Liver (tissue), 9 donors: Measurements from ENCODE around the gene NPR2. TPM values are rescaled to one million over a fixed set of nuclear protein-coding genes. Genes with fewer than 3 reads are reported as not detected.

Experiments
- DNase-seq: peaks from one replicate; pipeline ENCODE4 v3.0.0-alpha.2; 2017; ENCODE audit warnings: low spot score
- H3K27ac ChIP-seq, 2 donors: one replicate each; pipeline ENCODE4 v1.7.0; 2013; ENCODE audit warnings: inconsistent platforms in 2 of 2, low read length in 2 of 2, control low read depth in 1 of 2, low read depth in 1 of 2, mild to moderate bottlenecking in 1 of 2
- H3K27me3 ChIP-seq, 4 donors: one replicate each; pipeline versions ENCODE4 v1.6.1 to v1.7.0; 2013; ENCODE audit warnings: low read length in 3 of 4, inconsistent platforms in 1 of 4, mild to moderate bottlenecking in 1 of 4, moderate library complexity in 1 of 4; ENCODE audit not compliant: control insufficient read depth in 4 of 4, insufficient read depth in 4 of 4
- H3K36me3 ChIP-seq, 4 donors: one replicate each; pipeline versions ENCODE4 v1.6.1 to v1.7.0; 2013; ENCODE audit warnings: low read length in 3 of 4, mild to moderate bottlenecking in 3 of 4, low read depth in 1 of 4, moderate library complexity in 1 of 4; ENCODE audit not compliant: control insufficient read depth in 4 of 4, insufficient read depth in 3 of 4
- H3K4me1 ChIP-seq, 4 donors: one replicate each; pipeline versions ENCODE4 v1.6.1 to v1.7.0; 2013; ENCODE audit warnings: low read length in 3 of 4, mild to moderate bottlenecking in 3 of 4, moderate library complexity in 1 of 4; ENCODE audit not compliant: control insufficient read depth in 4 of 4, insufficient read depth in 4 of 4
- H3K4me3 ChIP-seq, 3 donors: one replicate each; pipeline versions ENCODE4 v1.6.1 to v1.7.0; 2013; ENCODE audit warnings: low read length in 3 of 3, control low read depth in 1 of 3, low read depth in 1 of 3, mild to moderate bottlenecking in 1 of 3
- H3K9ac ChIP-seq, 2 donors: one replicate each; pipeline ENCODE4 v1.7.0; 2013; ENCODE audit warnings: low read length in 2 of 2, mild to moderate bottlenecking in 2 of 2, moderate library complexity in 2 of 2, control low read depth in 1 of 2, low read depth in 1 of 2
- H3K9me3 ChIP-seq, 4 donors: one replicate each; pipeline versions ENCODE4 v1.6.1 to v1.7.0; 2013; ENCODE audit warnings: low read length in 3 of 4; ENCODE audit not compliant: control insufficient read depth in 4 of 4
- CTCF ChIP-seq: fragments of 150-350 bp; IDR thresholded peaks from 2 replicates; pipeline ENCODE4 v1.5.1; 2017; ENCODE audit warnings: improper control_type of control experiment, low read depth, low read length; ENCODE audit not compliant: missing input control
- EGR1 ChIP-seq, 2 donors: IDR thresholded peaks; 2 replicates each; pipeline ENCODE4 v1.6.1; 2016 to 2018; ENCODE audit warnings: antibody characterized with exemption in 2 of 2, low read depth in 2 of 2
- FOXA1 ChIP-seq: IDR thresholded peaks from 2 replicates; pipeline ENCODE4 v1.6.1; 2016; ENCODE audit warnings: antibody characterized with exemption
- FOXA2 ChIP-seq: IDR thresholded peaks from 2 replicates; pipeline ENCODE4 v1.6.1; 2016; ENCODE audit warnings: antibody characterized with exemption
- GABPA ChIP-seq, 2 donors: IDR thresholded peaks in 1 of 2; conservative IDR thresholded peaks in 1 of 2; 2 replicates each; pipeline ENCODE4 v1.6.1; 2016; ENCODE audit warnings: antibody characterized with exemption in 2 of 2, mild to moderate bottlenecking in 1 of 2, moderate library complexity in 1 of 2
- HNF4A ChIP-seq, 2 donors: conservative IDR thresholded peaks; 2 replicates each; pipeline ENCODE4 v1.6.1; 2016; ENCODE audit warnings: antibody characterized with exemption in 2 of 2, mild to moderate bottlenecking in 2 of 2
- HNF4G ChIP-seq: IDR thresholded peaks from 2 replicates; pipeline ENCODE4 v1.6.1; 2016; ENCODE audit warnings: antibody characterized with exemption
- JUND ChIP-seq, 2 donors: IDR thresholded peaks; 2 replicates each; pipeline ENCODE4 v1.6.1; 2016; ENCODE audit warnings: antibody characterized with exemption in 2 of 2
- MAX ChIP-seq: IDR thresholded peaks from 2 replicates; pipeline ENCODE4 v1.6.1; 2016; ENCODE audit warnings: antibody characterized with exemption
- NR2F2 ChIP-seq: IDR thresholded peaks from 2 replicates; pipeline ENCODE4 v1.6.1; 2016; ENCODE audit warnings: antibody characterized with exemption
- RAD21 ChIP-seq, 2 donors: IDR thresholded peaks; 2 replicates each; pipeline ENCODE4 v1.6.1; 2016; ENCODE audit warnings: antibody characterized with exemption in 2 of 2, mild to moderate bottlenecking in 2 of 2
- RXRA ChIP-seq, 2 donors: IDR thresholded peaks; 2 replicates each; pipeline ENCODE4 v1.6.1; 2017 to 2018; ENCODE audit warnings: antibody characterized with exemption in 2 of 2, mild to moderate bottlenecking in 1 of 2
- SP1 ChIP-seq: IDR thresholded peaks from 2 replicates; pipeline ENCODE4 v1.6.1; 2018; ENCODE audit warnings: antibody characterized with exemption, mild to moderate bottlenecking
- TAF1 ChIP-seq: conservative IDR thresholded peaks from 2 replicates; pipeline ENCODE4 v1.6.1; 2016; ENCODE audit warnings: antibody characterized with exemption, mild to moderate bottlenecking
- YY1 ChIP-seq: IDR thresholded peaks from 2 replicates; pipeline ENCODE4 v1.6.1; 2016; ENCODE audit warnings: antibody characterized with exemption, mild to moderate bottlenecking
- WGBS: extraction: QIAGEN DNeasy Blood & Tissue Kit; methylation state at CpG from one replicate; pipeline ENCODE4 v1.1.7; 2013; 5-methylcytosine and 5-hydroxymethylcytosine counted together
- polyA plus RNA-seq, 2 donors: library from polyadenylated mRNA; stranded (reverse) in 1 of 2; unstranded in 1 of 2; fragments of 200-250 nt in 1 of 2; fragments of >200 nt in 1 of 2; fragmentation: Nextera tagmentation in 1 of 2; extraction: Ambion mirVana in 1 of 2; gene quantifications; one replicate each; pipeline versions ENCODE4 v1.2.1 to v1.2.3, GENCODE V29; 2013 to 2015
- total RNA-seq, 2 donors: library from RNA; depleted of rRNA; stranded (reverse); fragments of >200 nt; gene quantifications; one replicate each; pipeline ENCODE4 v1.2.3, GENCODE V29; 2014
- TF ChIP-seq, protein P1 (sequence below): IDR thresholded peaks from 2 replicates; pipeline ENCODE4 v1.6.1; 2016; ENCODE audit warnings: antibody characterized with exemption
- TF ChIP-seq, protein P2 (sequence below): IDR thresholded peaks from 2 replicates; pipeline ENCODE4 v1.6.1; 2016; ENCODE audit warnings: antibody characterized with exemption
- TF ChIP-seq, protein P3 (sequence below): IDR thresholded peaks from 2 replicates; pipeline ENCODE4 v1.6.1; 2016; ENCODE audit warnings: antibody characterized with exemption, mild to moderate bottlenecking
- donor health status: healthy.
- donor health status: healthy.
- donor health status: healthy.
- donor health status: healthy.
- donor health status: healthy.

NPR2 gene
- total and polyA plus RNA-seq, 4 donors = 8.6 to 17.1 (median 11.2) TPM

DNA sequence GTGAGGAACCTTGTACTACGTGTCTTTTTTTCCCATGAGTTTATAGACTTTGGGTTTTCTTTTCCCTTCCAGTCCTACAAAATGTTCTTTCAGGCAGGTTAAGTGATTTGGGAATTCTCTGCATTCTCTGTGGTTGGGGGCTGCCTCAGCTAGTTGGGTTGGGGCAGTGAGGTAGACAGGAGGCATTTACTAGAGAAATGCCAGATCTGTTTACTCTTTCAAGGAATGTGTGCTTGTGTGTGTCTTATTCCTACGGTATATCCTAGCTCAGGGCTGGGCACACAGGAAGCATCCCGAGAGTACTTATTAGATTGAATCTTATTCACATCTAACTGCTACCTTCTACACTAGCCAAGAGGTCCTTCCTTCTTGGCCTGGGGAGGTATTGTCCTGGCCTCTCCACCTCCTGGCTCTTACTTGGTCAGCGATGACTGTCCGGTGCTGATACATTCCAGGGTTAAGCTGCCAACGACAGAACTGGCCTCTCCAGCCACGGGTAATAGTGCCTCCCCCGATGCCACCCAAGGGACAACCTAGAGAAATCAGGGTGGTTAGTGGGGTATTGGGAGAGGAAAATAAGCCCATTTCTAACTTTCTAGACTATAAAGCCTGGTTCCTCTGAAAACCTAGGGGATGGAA is 47.4 kb upstream of the NPR2 start:
- no peak overlapping the region for H3K4me3 ChIP-seq
- 90% methylated on average over 8 of the region's 8 CpGs for WGBS
- TF ChIP-seq MAX (no peak), FOXA2 (no peak), HNF4A (conservative IDR thresholded peaks at IDR 0.05) (no peak), TAF1 (no peak), SP1 (no peak), FOXA1 (no peak), YY1 (no peak), HNF4G (no peak), JUND (IDR thresholded peaks at IDR 0.05) (no peak), RAD21 (IDR thresholded peaks at IDR 0.05) (no peak), GABPA (IDR thresholded peaks at IDR 0.05 in 1 of 2, conservative IDR thresholded peaks at IDR 0.05 in 1 of 2) (no peak), NR2F2 (no peak), CTCF (no peak), EGR1 (IDR thresholded peaks at IDR 0.05; ENCODE audit: low read depth in 2 of 2) (no peak), RXRA (IDR thresholded peaks at IDR 0.05) (no peak)
- TF ChIP-seq, protein P1, sequence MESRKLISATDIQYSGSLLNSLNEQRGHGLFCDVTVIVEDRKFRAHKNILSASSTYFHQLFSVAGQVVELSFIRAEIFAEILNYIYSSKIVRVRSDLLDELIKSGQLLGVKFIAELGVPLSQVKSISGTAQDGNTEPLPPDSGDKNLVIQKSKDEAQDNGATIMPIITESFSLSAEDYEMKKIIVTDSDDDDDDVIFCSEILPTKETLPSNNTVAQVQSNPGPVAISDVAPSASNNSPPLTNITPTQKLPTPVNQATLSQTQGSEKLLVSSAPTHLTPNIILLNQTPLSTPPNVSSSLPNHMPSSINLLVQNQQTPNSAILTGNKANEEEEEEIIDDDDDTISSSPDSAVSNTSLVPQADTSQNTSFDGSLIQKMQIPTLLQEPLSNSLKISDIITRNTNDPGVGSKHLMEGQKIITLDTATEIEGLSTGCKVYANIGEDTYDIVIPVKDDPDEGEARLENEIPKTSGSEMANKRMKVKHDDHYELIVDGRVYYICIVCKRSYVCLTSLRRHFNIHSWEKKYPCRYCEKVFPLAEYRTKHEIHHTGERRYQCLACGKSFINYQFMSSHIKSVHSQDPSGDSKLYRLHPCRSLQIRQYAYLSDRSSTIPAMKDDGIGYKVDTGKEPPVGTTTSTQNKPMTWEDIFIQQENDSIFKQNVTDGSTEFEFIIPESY = no peak
- TF ChIP-seq, protein P2, sequence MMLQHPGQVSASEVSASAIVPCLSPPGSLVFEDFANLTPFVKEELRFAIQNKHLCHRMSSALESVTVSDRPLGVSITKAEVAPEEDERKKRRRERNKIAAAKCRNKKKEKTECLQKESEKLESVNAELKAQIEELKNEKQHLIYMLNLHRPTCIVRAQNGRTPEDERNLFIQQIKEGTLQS = no peak
- TF ChIP-seq, protein P3, sequence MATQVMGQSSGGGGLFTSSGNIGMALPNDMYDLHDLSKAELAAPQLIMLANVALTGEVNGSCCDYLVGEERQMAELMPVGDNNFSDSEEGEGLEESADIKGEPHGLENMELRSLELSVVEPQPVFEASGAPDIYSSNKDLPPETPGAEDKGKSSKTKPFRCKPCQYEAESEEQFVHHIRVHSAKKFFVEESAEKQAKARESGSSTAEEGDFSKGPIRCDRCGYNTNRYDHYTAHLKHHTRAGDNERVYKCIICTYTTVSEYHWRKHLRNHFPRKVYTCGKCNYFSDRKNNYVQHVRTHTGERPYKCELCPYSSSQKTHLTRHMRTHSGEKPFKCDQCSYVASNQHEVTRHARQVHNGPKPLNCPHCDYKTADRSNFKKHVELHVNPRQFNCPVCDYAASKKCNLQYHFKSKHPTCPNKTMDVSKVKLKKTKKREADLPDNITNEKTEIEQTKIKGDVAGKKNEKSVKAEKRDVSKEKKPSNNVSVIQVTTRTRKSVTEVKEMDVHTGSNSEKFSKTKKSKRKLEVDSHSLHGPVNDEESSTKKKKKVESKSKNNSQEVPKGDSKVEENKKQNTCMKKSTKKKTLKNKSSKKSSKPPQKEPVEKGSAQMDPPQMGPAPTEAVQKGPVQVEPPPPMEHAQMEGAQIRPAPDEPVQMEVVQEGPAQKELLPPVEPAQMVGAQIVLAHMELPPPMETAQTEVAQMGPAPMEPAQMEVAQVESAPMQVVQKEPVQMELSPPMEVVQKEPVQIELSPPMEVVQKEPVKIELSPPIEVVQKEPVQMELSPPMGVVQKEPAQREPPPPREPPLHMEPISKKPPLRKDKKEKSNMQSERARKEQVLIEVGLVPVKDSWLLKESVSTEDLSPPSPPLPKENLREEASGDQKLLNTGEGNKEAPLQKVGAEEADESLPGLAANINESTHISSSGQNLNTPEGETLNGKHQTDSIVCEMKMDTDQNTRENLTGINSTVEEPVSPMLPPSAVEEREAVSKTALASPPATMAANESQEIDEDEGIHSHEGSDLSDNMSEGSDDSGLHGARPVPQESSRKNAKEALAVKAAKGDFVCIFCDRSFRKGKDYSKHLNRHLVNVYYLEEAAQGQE = no peak
- no peak overlapping the region for H3K27ac ChIP-seq
- H3K9me3 ChIP-seq = no peaks in the 10 kb centered on the region
- H3K36me3 ChIP-seq = peaks cover 12 to 47% (median 46%) of the 10 kb centered on the region in 4 donors
- no peak overlapping the region for H3K9ac ChIP-seq
- H3K4me1 ChIP-seq = peaks cover 8 to 29% (median 24%) of the 10 kb centered on the region in 4 donors
- DNase-seq = no peak
- no peaks in the 10 kb centered on the region for H3K27me3 ChIP-seq
